SK-N-SH (cell line): ENCODE measurements around the gene EAF2. TPM values are rescaled to one million over a fixed set of nuclear protein-coding genes. Genes with fewer than 3 reads are reported as not detected.

Experiments used
- CTCF ChIA-PET: fragments of 300-600, 350-600 bp; formaldehyde crosslinking; extraction: SDS; loops from one replicate; lab custom pipeline; 2021; lab: Yijun Ruan, JAX
- POLR2A ChIA-PET: fragments of 350-600 bp; sonication (Branson Sonifier 250); formaldehyde crosslinking; extraction: SDS; loops from one replicate; lab custom pipeline; 2020; ENCODE audit warnings: antibody characterized with exemption, inconsistent platforms; lab: Yijun Ruan, JAX
- DNase-seq: peaks from one replicate; pipeline ENCODE4 v3.0.0; 2012
- H2AFZ ChIP-seq: fragments of 200-600 bp; sonication (generic); 2 replicates; pipeline ENCODE4 v1.8.1; 2016; ENCODE audit warnings: antibody characterized with exemption, mild to moderate bottlenecking, low read depth
- H3F3A ChIP-seq: fragments of 200-600 bp; sonication (generic); replicated peaks from 2 replicates; pipeline ENCODE3; 2016; ENCODE audit warnings: antibody characterized with exemption, mild to moderate bottlenecking; ENCODE audit not compliant: insufficient read depth
- H3K27ac ChIP-seq, 2 experiments: fragments of 200-500 bp in 1 of 2; fragments of 200-600 bp in 1 of 2; sonication (Bioruptor generic) in 1 of 2; sonication (generic), shearing (Covaris generic) in 1 of 2; 2 replicates each; pipeline versions ENCODE4 v1.5.1 to v1.6.1; 2014 to 2016; ENCODE audit warnings: low read depth in 2 of 2, inconsistent platforms in 1 of 2, low read length in 1 of 2, mild to moderate bottlenecking in 1 of 2, mixed read lengths in 1 of 2
- H3K27me3 ChIP-seq: fragments of 200-600 bp; sonication (generic), shearing (Covaris generic); 2 replicates; pipeline ENCODE4 v1.6.1; 2016; ENCODE audit warnings: mixed run types; ENCODE audit not compliant: insufficient read depth
- H3K36me3 ChIP-seq, 2 experiments: fragments of 200-500 bp in 1 of 2; fragments of 200-600 bp in 1 of 2; sonication (Bioruptor generic) in 1 of 2; sonication (generic) in 1 of 2; replicated peaks in 1 of 2; 2 replicates each; pipeline versions ENCODE3 to v1.5.1; 2014 to 2016; ENCODE audit warnings: low read length in 1 of 2, mild to moderate bottlenecking in 1 of 2; ENCODE audit not compliant: insufficient read depth in 2 of 2, control insufficient read depth in 1 of 2
- H3K4me1 ChIP-seq, 2 experiments: fragments of 200-500 bp in 1 of 2; fragments of 200-600 bp in 1 of 2; sonication (Bioruptor generic) in 1 of 2; sonication (generic), shearing (Covaris generic) in 1 of 2; 2 replicates each; pipeline versions ENCODE4 v1.5.1 to v1.6.1; 2014 to 2016; ENCODE audit warnings: low read depth in 1 of 2, low read length in 1 of 2, mixed run types in 1 of 2; ENCODE audit not compliant: insufficient read depth in 2 of 2, control insufficient read depth in 1 of 2
- H3K4me2 ChIP-seq: fragments of 200-600 bp; sonication (generic), shearing (Covaris generic); 2 replicates; pipeline ENCODE4 v1.6.1; 2017; ENCODE audit warnings: mixed run types
- H3K4me3 ChIP-seq, 2 experiments: fragments of 200-500 bp in 1 of 2; fragments of 200-600 bp in 1 of 2; sonication (Bioruptor generic) in 1 of 2; sonication (generic), shearing (Covaris generic) in 1 of 2; 2 replicates each; pipeline versions ENCODE4 v1.5.1 to v1.8.1; 2014 to 2016; ENCODE audit warnings: low read depth in 2 of 2, inconsistent platforms in 1 of 2, low read length in 1 of 2, mild to moderate bottlenecking in 1 of 2, mixed read lengths in 1 of 2, moderate library complexity in 1 of 2
- H3K79me2 ChIP-seq: fragments of 200-600 bp; sonication (generic); 2 replicates; pipeline ENCODE4 v1.8.1; 2017; ENCODE audit warnings: mild to moderate bottlenecking; ENCODE audit not compliant: insufficient read depth
- H3K9ac ChIP-seq: fragments of 200-600 bp; sonication (generic); 2 replicates; pipeline ENCODE4 v1.6.1; 2017; ENCODE audit warnings: mixed run types
- H3K9me2 ChIP-seq: fragments of 200-600 bp; sonication (generic); 2 replicates; pipeline ENCODE4 v1.6.1; 2017; ENCODE audit warnings: mixed run types
- H3K9me3 ChIP-seq: fragments of 200-600 bp; sonication (generic); 2 replicates; pipeline ENCODE4 v1.6.1; 2017; ENCODE audit warnings: mixed run types, mild to moderate bottlenecking, moderate library complexity
- H4K20me1 ChIP-seq: fragments of 200-600 bp; sonication (generic); 2 replicates; pipeline ENCODE4 v1.6.1; 2017; ENCODE audit warnings: mild to moderate bottlenecking, mixed run types; ENCODE audit not compliant: insufficient read depth
- CTCF ChIP-seq: fragments of 200-600 bp; sonication (generic); IDR thresholded peaks from 2 replicates; pipeline ENCODE4 v1.6.1; 2017; ENCODE audit warnings: antibody characterized with exemption, mild to moderate bottlenecking, moderate library complexity
- FOSL2 ChIP-seq: IDR thresholded peaks from 2 replicates; pipeline ENCODE4 v1.4.0; 2012; ENCODE audit warnings: low read depth, mild to moderate bottlenecking, moderate library complexity, borderline replicate concordance
- FOXM1 ChIP-seq: IDR thresholded peaks from 2 replicates; pipeline ENCODE4 v1.4.0; 2012; ENCODE audit warnings: low read depth, mild to moderate bottlenecking
- GATA2 ChIP-seq: sonication (generic); formaldehyde crosslinking; IDR thresholded peaks from 2 replicates; pipeline ENCODE4 v1.5.0; 2020; ENCODE audit warnings: mild to moderate bottlenecking, missing genetic modification reagents
- JUND ChIP-seq: IDR thresholded peaks from 2 replicates; pipeline ENCODE4 v1.4.0; 2012
- MAX ChIP-seq: IDR thresholded peaks from 2 replicates; pipeline ENCODE4 v1.4.0; 2012; ENCODE audit warnings: low read depth
- MXI1 ChIP-seq: IDR thresholded peaks from 2 replicates; pipeline ENCODE4 v1.6.1; 2012; ENCODE audit warnings: mild to moderate bottlenecking, low read depth, low read length, improper control_type of control experiment
- NFIC ChIP-seq: IDR thresholded peaks from 2 replicates; pipeline ENCODE4 v1.4.0; 2012; ENCODE audit warnings: borderline replicate concordance
- POLR2AphosphoS5 ChIP-seq: IDR thresholded peaks from 2 replicates; pipeline ENCODE4 v1.6.1; 2012; ENCODE audit warnings: low read depth, low read length
- RAD21 ChIP-seq: IDR thresholded peaks from 2 replicates; pipeline ENCODE4 v1.6.1; 2012; ENCODE audit warnings: mild to moderate bottlenecking, low read length
- RCOR1 ChIP-seq: fragments of 150-350 bp; IDR thresholded peaks from 2 replicates; pipeline ENCODE4 v1.6.1; 2017; ENCODE audit warnings: antibody characterized with exemption, low read length
- RFX5 ChIP-seq: IDR thresholded peaks from 2 replicates; pipeline ENCODE4 v1.6.1; 2012; ENCODE audit warnings: mild to moderate bottlenecking, improper control_type of control experiment, low read length
- SMC3 ChIP-seq: IDR thresholded peaks from 2 replicates; pipeline ENCODE4 v1.6.1; 2012; ENCODE audit warnings: low read depth, low read length, improper control_type of control experiment
- TEAD4 ChIP-seq: IDR thresholded peaks from 2 replicates; pipeline ENCODE4 v1.4.0; 2012; ENCODE audit warnings: mild to moderate bottlenecking, borderline replicate concordance; ENCODE audit not compliant: insufficient read depth
- WGBS: methylation state at CpG from one replicate; pipeline ENCODE4 v1.1.6; 2017; ENCODE audit warnings: low lambda C conversion rate; 5-methylcytosine and 5-hydroxymethylcytosine counted together
- polyA plus RNA-seq, 3 experiments: library from polyadenylated mRNA; depleted of rRNA; stranded (reverse); fragments of >200 nt; gene quantifications; 2 replicates each; pipeline ENCODE4 v1.2.3, GENCODE V29; 2012
- TF ChIP-seq, protein P1 (sequence below): IDR thresholded peaks from 2 replicates; pipeline ENCODE4 v1.6.1; 2012; ENCODE audit warnings: mild to moderate bottlenecking, low read depth, low read length, moderate library complexity

The EAF2 gene
- polyA plus RNA-seq, 1 of the 3 experiments (the other 2 are of a cell fraction): 0.85 TPM

DNA sequence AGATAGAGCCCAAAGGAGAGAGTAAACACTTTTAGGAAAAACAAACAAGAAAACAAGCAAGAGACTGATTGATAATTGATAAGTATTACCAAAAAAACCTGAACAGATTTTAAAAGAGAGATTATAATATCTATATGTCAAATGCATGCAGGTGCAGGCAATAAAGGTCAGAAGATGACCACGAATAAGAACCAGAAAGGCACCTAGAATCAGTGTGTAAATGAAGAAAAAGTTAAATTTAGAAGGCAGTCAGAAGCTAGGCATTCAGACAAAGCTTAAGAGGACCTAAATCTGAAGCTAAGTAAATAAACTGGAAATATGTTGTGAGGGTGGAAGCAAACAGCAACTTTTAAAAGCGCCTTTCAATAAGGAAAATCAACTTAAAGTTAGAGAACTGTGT, 16.4 kb upstream of the EAF2 start:
- ChIA-PET POLR2A (no interaction called here), CTCF (interaction anchor here (1.0 kb wide), 1 partner anchor 8 kb away, joined by 3 read pairs; no protein-coding TSS in a partner anchor)
- H2AFZ ChIP-seq: no peak overlapping the region

More for the DNA sequence above, 16.4 kb upstream of the EAF2 start:
- H3K4me1 ChIP-seq: no peaks in the 10 kb centered on the region
- H3K27me3 ChIP-seq: no peaks in the 10 kb centered on the region
- no peak overlapping the region for H3K4me3 ChIP-seq
- peaks cover 17% of the 10 kb centered on the region for H3K9me3 ChIP-seq
- no peak for DNase-seq
- H3K36me3 ChIP-seq: peaks cover 54 to 58% of the 10 kb centered on the region in 2 experiments
- H3K27ac ChIP-seq: no peak overlapping the region
- H3F3A ChIP-seq: no peaks in the 10 kb centered on the region
- WGBS: 80% methylated on average over 2 of the region's 2 CpGs
- H3K4me2 ChIP-seq: no peak overlapping the region
- peaks cover 37% of the 10 kb centered on the region; the same call in 1 of the 2 replicates for H3K79me2 ChIP-seq
- no peaks in the 10 kb centered on the region for H3K9me2 ChIP-seq
- H3K9ac ChIP-seq: no peak overlapping the region
- TF ChIP-seq SMC3 (no peak), RAD21 (no peak), GATA2 (CRISPR knock-in tag) (no peak), TEAD4 (no peak), MXI1 (no peak), JUND (no peak), FOXM1 (no peak), FOSL2 (no peak), RFX5 (no peak), MAX (no peak), POLR2AphosphoS5 (no peak), RCOR1 (no peak), CTCF (no peak), NFIC (no peak)
- TF ChIP-seq, protein P1, sequence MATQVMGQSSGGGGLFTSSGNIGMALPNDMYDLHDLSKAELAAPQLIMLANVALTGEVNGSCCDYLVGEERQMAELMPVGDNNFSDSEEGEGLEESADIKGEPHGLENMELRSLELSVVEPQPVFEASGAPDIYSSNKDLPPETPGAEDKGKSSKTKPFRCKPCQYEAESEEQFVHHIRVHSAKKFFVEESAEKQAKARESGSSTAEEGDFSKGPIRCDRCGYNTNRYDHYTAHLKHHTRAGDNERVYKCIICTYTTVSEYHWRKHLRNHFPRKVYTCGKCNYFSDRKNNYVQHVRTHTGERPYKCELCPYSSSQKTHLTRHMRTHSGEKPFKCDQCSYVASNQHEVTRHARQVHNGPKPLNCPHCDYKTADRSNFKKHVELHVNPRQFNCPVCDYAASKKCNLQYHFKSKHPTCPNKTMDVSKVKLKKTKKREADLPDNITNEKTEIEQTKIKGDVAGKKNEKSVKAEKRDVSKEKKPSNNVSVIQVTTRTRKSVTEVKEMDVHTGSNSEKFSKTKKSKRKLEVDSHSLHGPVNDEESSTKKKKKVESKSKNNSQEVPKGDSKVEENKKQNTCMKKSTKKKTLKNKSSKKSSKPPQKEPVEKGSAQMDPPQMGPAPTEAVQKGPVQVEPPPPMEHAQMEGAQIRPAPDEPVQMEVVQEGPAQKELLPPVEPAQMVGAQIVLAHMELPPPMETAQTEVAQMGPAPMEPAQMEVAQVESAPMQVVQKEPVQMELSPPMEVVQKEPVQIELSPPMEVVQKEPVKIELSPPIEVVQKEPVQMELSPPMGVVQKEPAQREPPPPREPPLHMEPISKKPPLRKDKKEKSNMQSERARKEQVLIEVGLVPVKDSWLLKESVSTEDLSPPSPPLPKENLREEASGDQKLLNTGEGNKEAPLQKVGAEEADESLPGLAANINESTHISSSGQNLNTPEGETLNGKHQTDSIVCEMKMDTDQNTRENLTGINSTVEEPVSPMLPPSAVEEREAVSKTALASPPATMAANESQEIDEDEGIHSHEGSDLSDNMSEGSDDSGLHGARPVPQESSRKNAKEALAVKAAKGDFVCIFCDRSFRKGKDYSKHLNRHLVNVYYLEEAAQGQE: no peak
- TF ChIP-seq, all 33 proteins: peak for 0
- no peaks in the 10 kb centered on the region for H4K20me1 ChIP-seq
